Stimulated activated CD8-positive, alpha-beta memory T cell treated with anti-CD3 and anti-CD28 coated beads, Interleukin-7, amount 100 ng/mL, for 4 hours (primary cell): ENCODE measurements around the gene ZNF827.

ENCODE experiments used
- DNase-seq, 2 donors: peaks; one replicate each; pipeline ENCODE4 v3.0.0-alpha.2; 2020; ENCODE audit warnings: low read depth in 2 of 2

ZNF827 gene

GRCh38 chr4:145763399-145763798, 175.2 kb downstream of the ZNF827 start:
- no peak for DNase-seq

DNA sequence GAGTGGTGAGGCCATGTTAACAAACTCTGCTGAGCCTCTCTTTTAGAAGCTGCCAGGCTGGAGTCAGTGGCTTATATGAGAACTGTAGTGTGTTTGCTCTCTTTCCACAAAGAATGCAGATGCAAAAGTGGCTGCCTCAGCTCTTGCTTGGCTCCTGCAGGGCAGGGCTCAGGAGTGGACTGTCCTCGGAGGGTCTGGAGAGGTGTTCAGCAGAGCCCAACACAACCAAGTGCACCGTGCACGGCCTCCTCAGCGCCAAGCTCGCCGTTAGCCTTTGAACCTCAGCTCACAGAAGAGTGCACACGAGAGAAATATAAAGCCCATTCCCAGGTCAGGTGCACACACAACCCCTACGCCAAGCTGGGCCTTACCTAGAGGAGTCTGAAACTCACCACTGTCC, 175.9 kb downstream of the ZNF827 start:
- DNase-seq: no peak

GRCh38 chr4:145760961-145761929, 177.4 kb downstream of the ZNF827 start:
- DNase-seq: no peak

GRCh38 chr4:145760176-145760575, 178.4 kb downstream of the ZNF827 start:
- no peak for DNase-seq

DNA sequence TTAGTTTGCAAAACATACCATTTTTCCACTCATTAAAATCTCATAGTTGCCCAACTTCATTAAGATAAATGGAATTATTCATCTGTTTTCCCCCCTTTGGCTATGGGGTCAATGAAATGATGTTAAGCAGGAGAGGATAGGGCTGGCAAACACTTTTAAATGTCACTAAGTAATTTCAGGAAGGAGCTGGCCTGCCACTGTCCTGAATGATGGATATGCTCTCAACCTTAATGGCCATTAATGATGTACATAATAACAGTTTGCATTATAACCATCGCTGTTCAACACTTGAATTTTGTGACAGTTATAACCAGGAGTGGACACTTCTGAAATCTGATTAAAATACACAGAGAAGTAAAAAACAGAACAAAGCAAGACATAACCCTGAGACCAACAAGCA, 181.4 kb downstream of the ZNF827 start:
- DNase-seq: no peak

GRCh38 chr4:145756244-145756643, 182.4 kb downstream of the ZNF827 start:
- DNase-seq: no peak

DNA sequence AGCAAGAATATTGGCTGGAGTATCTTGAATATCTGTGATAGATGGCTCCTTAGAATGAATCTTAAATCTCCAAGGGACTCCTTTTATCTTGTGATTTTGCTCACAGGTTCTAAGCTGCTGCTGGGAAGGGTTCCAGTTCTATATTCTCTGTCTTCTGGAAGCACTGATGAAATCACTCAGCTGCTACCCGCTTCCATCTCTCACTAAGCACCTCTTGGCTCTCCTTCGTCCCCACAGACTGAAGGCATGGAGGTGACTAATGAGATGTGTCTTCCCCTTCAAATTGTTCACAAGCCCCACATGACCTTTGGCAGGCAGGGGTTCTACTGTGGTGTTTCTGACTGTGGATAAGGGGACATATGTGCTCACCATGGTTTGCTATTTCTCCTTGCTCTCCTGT, 182.8 kb downstream of the ZNF827 start:
- DNase-seq: no peak

DNA sequence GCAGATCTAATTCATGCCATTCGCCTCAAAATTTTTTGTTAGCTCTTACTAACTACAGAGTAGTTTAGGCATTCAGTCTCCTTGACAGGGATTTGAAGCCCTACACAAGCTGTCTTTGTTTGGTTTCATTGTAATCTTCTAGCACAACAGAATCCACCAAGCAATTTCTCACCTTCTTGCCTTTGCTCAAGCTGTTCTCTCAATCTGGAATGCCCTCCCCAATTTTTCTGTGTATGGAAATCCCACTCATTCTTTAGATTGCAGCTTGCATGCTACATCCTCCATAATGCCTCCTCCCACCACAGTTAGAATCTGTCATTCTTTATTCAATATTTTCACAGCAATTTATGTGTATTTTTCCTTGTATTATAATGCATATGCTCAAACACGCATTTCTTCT, 195.0 kb downstream of the ZNF827 start:
- DNase-seq: no peak

GRCh38 chr4:145740806-145741205, 197.8 kb downstream of the ZNF827 start:
- no peak for DNase-seq

GRCh38 chr4:145739845-145740244, 198.8 kb downstream of the ZNF827 start:
- DNase-seq: no peak

DNA sequence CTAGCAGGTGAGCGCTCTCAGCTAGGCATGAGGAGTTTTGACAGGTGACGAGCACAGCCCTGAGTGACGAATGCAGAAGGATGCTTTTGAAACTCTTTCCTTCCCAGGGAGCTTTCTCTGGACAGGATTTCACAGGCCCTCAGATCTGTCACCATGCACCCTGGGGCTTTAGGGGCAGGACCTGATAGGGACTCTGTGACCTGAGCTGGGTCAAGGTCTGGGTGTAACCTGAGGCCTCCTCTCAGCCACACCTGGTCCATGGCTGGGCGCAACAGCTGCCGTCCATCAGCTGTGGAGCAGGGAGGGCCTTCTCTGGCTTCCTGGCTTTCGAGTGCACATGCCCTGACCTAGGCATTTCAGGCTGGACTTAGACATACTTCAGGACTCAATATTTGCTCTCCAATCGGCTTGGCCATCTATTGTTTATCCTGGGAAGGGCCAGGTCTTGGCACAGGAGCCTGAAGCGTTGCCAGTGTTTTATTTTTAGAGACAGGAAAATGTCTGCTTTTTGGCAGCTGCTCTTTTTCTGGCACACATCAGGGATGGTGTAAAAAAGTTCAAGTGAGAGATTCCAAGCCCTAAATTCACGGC, 202.3 kb downstream of the ZNF827 start:
- DNase-seq: no peak

GRCh38 chr4:145735827-145736226, 202.8 kb downstream of the ZNF827 start:
- no peak for DNase-seq

- DNase-seq: no peak
These were observed 203.3 kb downstream of the ZNF827 start for GRCh38 chr4:145735347-145735675.

DNA sequence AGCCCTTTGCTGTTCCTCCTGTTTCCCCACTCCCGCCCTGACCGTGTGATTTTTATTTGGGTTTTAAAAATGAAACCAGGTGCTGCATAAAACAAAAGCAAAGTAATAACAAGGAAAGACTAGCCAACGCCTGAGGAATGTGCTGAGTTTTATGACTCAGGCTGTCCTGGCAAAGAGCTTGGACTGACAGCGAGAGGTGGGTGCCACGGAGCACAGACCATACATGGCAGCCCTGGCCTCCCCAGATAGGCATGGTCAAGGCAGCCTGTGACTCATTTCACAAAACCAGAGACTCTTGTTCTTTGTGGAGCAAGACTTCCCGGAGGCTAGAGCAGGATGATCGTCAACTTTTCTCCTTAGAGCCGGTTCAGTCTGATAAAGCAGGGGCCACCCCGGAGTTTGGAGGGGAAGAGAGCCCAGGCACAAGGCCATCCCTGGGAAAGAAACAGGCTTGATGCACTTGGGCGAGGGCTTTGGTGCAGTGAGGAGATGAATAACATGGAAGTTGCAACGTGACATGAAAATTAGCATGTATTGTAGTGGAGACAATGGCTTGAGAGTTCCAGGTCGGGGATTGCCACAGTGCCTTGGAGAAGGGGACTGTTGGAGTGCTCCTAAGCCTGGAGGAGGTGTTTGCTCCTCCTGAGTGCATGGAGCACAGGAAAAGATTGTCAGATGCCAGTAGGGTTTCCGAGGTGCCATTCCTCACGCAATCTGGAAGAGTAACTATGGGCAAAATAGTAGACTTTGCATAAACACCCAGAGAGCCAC, 203.9 kb downstream of the ZNF827 start:
- no peak for DNase-seq

- DNase-seq: no peak
These were observed 204.6 kb downstream of the ZNF827 start for GRCh38 chr4:145734031-145734430.

DNA sequence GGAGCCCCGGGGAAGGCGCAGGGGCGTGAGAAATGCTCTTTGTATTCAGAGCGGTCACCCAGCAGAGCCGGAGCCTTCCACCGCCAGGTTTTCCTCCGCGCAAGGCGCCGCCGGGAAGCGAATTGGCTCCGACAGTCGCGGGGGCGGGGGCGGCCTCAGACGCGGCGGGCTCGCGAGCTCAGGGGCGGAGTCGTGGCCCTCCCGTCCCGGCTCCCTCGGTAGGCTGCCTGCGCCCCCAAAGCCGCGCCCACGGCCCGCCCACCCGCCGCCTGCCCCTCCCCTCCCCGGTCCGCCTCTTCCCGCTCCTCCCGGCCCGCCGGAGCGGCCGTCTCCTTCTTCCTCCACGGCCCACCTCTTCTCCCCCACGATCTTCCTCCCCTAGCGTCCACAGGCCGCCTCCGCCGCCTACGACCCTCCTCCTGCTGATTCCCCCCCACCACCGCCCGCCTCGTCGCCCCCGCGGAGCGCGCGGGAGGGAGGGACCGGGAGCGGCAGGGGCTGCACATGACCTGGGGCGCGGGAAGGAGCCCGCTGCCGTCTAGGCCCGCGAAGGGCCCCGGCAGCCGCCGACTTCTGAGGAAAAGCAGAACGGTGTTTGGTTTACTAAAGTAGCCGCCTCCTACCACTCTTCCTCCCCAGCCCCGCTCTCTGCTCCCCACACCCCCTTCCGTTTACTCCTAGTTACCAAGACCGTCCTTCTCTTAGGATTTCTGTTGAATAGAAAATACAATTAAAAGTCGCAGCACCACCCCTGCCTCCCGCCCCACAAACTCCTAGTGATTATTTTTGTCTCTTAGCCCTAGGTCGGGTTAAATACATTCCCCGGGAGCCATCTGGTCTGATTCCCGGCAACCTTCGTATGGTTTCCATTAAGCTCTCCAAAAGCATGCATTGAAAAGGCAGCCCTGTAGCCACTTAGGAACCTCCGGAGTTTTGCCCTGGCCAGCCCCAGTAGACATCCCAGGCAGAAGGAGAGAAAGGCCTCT, 205.4 kb downstream of the ZNF827 start:
- DNase-seq: peak; percentile 64 to 87

DNA sequence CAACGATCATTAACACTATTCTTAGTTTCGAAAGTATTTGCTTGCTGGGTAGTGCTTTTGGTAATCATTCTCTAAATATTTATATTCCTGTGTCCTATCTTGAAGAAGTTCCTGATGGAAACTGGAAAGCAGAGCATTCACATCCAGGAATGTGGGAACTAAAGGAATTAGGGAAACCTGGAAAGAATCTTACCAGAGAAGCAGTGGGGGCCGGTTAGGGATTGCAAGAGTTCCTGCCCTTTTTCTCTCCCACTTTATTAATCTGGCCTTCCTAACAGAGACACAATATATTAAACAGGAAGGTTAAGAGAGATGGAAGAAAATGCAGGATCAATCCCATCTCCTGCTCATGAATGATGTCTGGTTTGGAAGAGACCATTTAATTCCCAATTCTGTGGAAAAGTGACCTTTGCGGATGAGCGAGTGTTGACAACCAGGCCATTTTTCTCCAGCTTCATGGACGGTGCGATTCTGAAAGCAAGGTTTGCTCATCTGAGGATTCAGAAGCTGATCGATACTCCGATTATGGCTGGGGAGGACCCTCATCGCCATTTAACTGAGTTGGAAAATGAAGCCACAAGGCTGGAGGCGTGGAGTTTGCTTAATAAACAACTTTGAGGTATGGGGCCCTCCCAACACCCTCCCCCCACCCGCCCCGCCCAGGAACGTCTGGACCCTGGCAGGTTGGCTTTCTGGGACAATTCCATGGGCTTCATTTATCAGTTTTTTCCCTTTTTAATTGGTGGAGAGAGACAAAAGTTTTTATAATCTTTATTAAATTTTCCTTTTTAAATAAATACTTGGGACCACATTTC, 206.4 kb downstream of the ZNF827 start:
- no peak for DNase-seq

- DNase-seq: no peak
These were observed 207.6 kb downstream of the ZNF827 start for GRCh38 chr4:145731028-145731427.

GRCh38 chr4:145730026-145730425, 208.6 kb downstream of the ZNF827 start:
- no peak for DNase-seq

GRCh38 chr4:145723336-145723735, 215.3 kb downstream of the ZNF827 start:
- DNase-seq: no peak

- no peak for DNase-seq
These were observed 216.1 kb downstream of the ZNF827 start for GRCh38 chr4:145722561-145722960.
